H9 (cell line): ENCODE measurements around the gene CNNM2. TPM values are rescaled to one million over a fixed set of nuclear protein-coding genes. Genes with fewer than 3 reads are reported as not detected.

Experiments
- DNase-seq: peaks from one replicate; pipeline ENCODE4 v3.0.0-alpha.2; 2017
- H2AFZ ChIP-seq: one replicate; pipeline ENCODE4 v1.6.1; 2013; ENCODE audit warnings: mild to moderate bottlenecking, low read length, control low read depth, moderate library complexity
- H2AK5ac ChIP-seq: 2 replicates; pipeline ENCODE4 v1.6.1; 2013; ENCODE audit warnings: low read length, control low read depth, mixed read lengths; ENCODE audit not compliant: insufficient read length
- H2BK120ac ChIP-seq: one replicate; pipeline ENCODE4 v1.6.1; 2013; ENCODE audit warnings: low read depth, mild to moderate bottlenecking, low read length, control low read depth, inconsistent platforms; ENCODE audit not compliant: poor library complexity, severe bottlenecking
- H2BK12ac ChIP-seq: 2 replicates; pipeline ENCODE4 v1.6.1; 2013; ENCODE audit warnings: low read length, control low read depth, mixed read lengths, low read depth; ENCODE audit not compliant: insufficient read length
- H2BK15ac ChIP-seq: 2 replicates; pipeline ENCODE4 v1.6.1; 2013; ENCODE audit warnings: low read depth, low read length, control low read depth
- H2BK20ac ChIP-seq: one replicate; pipeline ENCODE4 v1.6.1; 2013; ENCODE audit warnings: low read depth, mild to moderate bottlenecking, low read length, control low read depth, inconsistent platforms; ENCODE audit not compliant: poor library complexity, severe bottlenecking
- H2BK5ac ChIP-seq: 2 replicates; pipeline ENCODE4 v1.6.1; 2013; ENCODE audit warnings: low read length, control low read depth, mixed read lengths; ENCODE audit not compliant: insufficient read length
- H3K14ac ChIP-seq: 2 replicates; pipeline ENCODE4 v1.6.1; 2013; ENCODE audit warnings: low read length, control low read depth; ENCODE audit not compliant: insufficient read depth
- H3K18ac ChIP-seq: 2 replicates; pipeline ENCODE4 v1.6.1; 2013; ENCODE audit warnings: low read depth, mild to moderate bottlenecking, mixed read lengths, low read length, control low read depth; ENCODE audit not compliant: insufficient read length
- H3K23ac ChIP-seq: 2 replicates; pipeline ENCODE4 v1.6.1; 2013; ENCODE audit warnings: low read length, control low read depth, mixed read lengths, low read depth; ENCODE audit not compliant: insufficient read length
- H3K23me2 ChIP-seq: 2 replicates; pipeline ENCODE4 v1.6.1; 2013; ENCODE audit warnings: low read depth, mild to moderate bottlenecking, mixed read lengths, low read length, control low read depth; ENCODE audit not compliant: insufficient read length, poor library complexity, severe bottlenecking
- H3K27ac ChIP-seq: 2 replicates; pipeline ENCODE4 v1.5.1; 2013; ENCODE audit warnings: low read length, control low read depth, mixed read lengths, low read depth; ENCODE audit not compliant: insufficient read length
- H3K27me3 ChIP-seq: 2 replicates; pipeline ENCODE4 v1.6.1; 2013; ENCODE audit warnings: low read length, control low read depth, inconsistent platforms; ENCODE audit not compliant: insufficient read depth
- H3K4ac ChIP-seq: 2 replicates; pipeline ENCODE4 v1.6.1; 2013; ENCODE audit warnings: low read depth, mild to moderate bottlenecking, control low read depth, inconsistent platforms, low read length, moderate library complexity
- H3K4me1 ChIP-seq: 2 replicates; pipeline ENCODE4 v1.6.1; 2013; ENCODE audit warnings: low read length, control low read depth, inconsistent platforms; ENCODE audit not compliant: insufficient read depth
- H3K4me2 ChIP-seq: 2 replicates; pipeline ENCODE4 v1.6.1; 2013; ENCODE audit warnings: low read length, control low read depth, mixed read lengths; ENCODE audit not compliant: insufficient read length, insufficient read depth
- H3K56ac ChIP-seq: 2 replicates; pipeline ENCODE4 v1.6.1; 2013; ENCODE audit warnings: low read depth, mild to moderate bottlenecking, mixed read lengths, low read length, control low read depth; ENCODE audit not compliant: insufficient read length
- H3K79me1 ChIP-seq: 2 replicates; pipeline ENCODE4 v1.6.1; 2013; ENCODE audit warnings: low read depth, mild to moderate bottlenecking, moderate library complexity, low read length, control low read depth, inconsistent platforms; ENCODE audit not compliant: insufficient read depth, poor library complexity, severe bottlenecking
- H3K79me2 ChIP-seq: 2 replicates; pipeline ENCODE4 v1.6.1; 2013; ENCODE audit warnings: low read length, control low read depth, inconsistent platforms; ENCODE audit not compliant: insufficient read depth
- H3K9ac ChIP-seq: 2 replicates; pipeline ENCODE4 v1.6.1; 2013; ENCODE audit warnings: low read length, control low read depth, mixed read lengths; ENCODE audit not compliant: insufficient read length; ENCODE audit errors: extremely low read depth
- H3K9me3 ChIP-seq: one replicate; pipeline ENCODE4 v1.6.1; 2013; ENCODE audit warnings: low read depth, low read length, inconsistent platforms; ENCODE audit not compliant: control insufficient read depth
- H3T11ph ChIP-seq: one replicate; pipeline ENCODE4 v1.6.1; 2013; ENCODE audit warnings: mild to moderate bottlenecking, low read length, control low read depth, inconsistent platforms
- H4K20me1 ChIP-seq: one replicate; pipeline ENCODE4 v1.6.1; 2013; ENCODE audit not compliant: control insufficient read depth, insufficient read length, insufficient read depth
- H4K5ac ChIP-seq: 2 replicates; pipeline ENCODE4 v1.6.1; 2013; ENCODE audit warnings: low read depth, mild to moderate bottlenecking, mixed read lengths, low read length, control low read depth; ENCODE audit not compliant: insufficient read length
- H4K8ac ChIP-seq: replicated peaks from 2 replicates; pipeline ENCODE4 v1.6.1; 2013; ENCODE audit warnings: low read length, control low read depth, mixed read lengths, low read depth; ENCODE audit not compliant: insufficient read length
- H4K91ac ChIP-seq: 2 replicates; pipeline ENCODE4 v1.6.1; 2013; ENCODE audit warnings: low read depth, mild to moderate bottlenecking, moderate library complexity, mixed read lengths, low read length, control low read depth; ENCODE audit not compliant: insufficient read length
- H3K27ac Mint-ChIP-seq, 3 experiments: 2 replicates in 2 of 3; 3 replicates in 1 of 3; pipeline ENCODE4 v1.8.0; 2020 to 2021; ENCODE audit warnings: mixed read lengths in 3 of 3, mild to moderate bottlenecking in 1 of 3, moderate library complexity in 1 of 3
- H3K27me3 Mint-ChIP-seq: 2 replicates; pipeline ENCODE4 v1.8.0; 2021; ENCODE audit warnings: low read depth, mild to moderate bottlenecking, moderate library complexity, mixed read lengths
- H3K36me3 Mint-ChIP-seq, 3 experiments: 2 replicates in 2 of 3; 3 replicates in 1 of 3; pipeline ENCODE4 v1.8.0; 2020 to 2021; ENCODE audit warnings: low read depth in 3 of 3, mixed read lengths in 3 of 3; ENCODE audit not compliant: insufficient read depth in 1 of 3
- H3K4me1 Mint-ChIP-seq, 2 experiments: 2 replicates each; pipeline ENCODE4 v1.8.0; 2020; ENCODE audit warnings: mixed read lengths in 2 of 2
- H3K4me3 Mint-ChIP-seq, 2 experiments: 2 replicates in 1 of 2; 3 replicates in 1 of 2; pipeline ENCODE4 v1.8.0; 2020 to 2021; ENCODE audit warnings: mild to moderate bottlenecking in 2 of 2, mixed read lengths in 2 of 2, moderate library complexity in 1 of 2
- H3K9me3 Mint-ChIP-seq, 2 experiments: 2 replicates in 1 of 2; 3 replicates in 1 of 2; pipeline ENCODE4 v1.8.0; 2020; ENCODE audit warnings: mild to moderate bottlenecking in 2 of 2, mixed read lengths in 2 of 2, moderate library complexity in 1 of 2
- WGBS: extraction: QIAGEN DNeasy Blood & Tissue Kit; methylation state at CpG from one replicate; pipeline ENCODE4 v1.1.7; 2013; ENCODE audit warnings: missing lambda C conversion rate, low lambda C conversion rate, mixed read lengths; ENCODE audit not compliant: insufficient read length; ENCODE audit errors: extremely low coverage; 5-methylcytosine and 5-hydroxymethylcytosine counted together
- total RNA-seq: library from RNA; stranded (reverse); gene quantifications from 2 replicates; pipeline ENCODE4 v1.2.1, GENCODE V29; 2021
- TF ChIP-seq, protein P1 (sequence below): fragments of 200-600 bp; sonication (generic); conservative IDR thresholded peaks from 3 replicates; pipeline ENCODE4 v1.8.0; 2021; ENCODE audit warnings: antibody characterized with exemption, mild to moderate bottlenecking

Gene CNNM2
- total RNA-seq, 1 experiment from 2014 or later: 17.5 TPM

DNA sequence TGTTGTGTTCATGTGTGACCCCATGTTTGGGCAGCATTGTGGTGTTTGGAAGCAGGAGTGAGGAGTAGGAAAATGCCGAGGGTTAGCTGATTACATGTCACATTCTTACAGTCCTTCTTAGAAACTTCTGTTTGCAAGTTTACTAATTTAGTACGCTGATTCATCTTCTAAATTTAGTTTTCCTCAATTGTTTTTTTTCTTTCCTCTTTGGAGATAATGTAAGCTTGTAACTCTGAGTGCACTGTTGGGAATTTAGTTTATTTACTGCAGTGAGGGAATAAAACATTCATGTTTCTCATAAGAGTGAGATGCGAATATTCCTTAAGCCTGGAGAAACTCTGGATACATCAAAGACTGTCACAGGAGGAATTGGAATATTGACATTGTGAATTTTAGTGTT, 139.9 kb downstream of the CNNM2 start:
- H3K27me3 Mint-ChIP-seq: no peaks in the 10 kb centered on the region
- Histone ChIP-seq H3K9ac (no peak overlapping the region), H3T11ph (no peak overlapping the region), H2BK20ac (no peak overlapping the region), H4K8ac (no peak overlapping the region), H3K4ac (no peak overlapping the region), H3K27ac (no peak overlapping the region), H3K23ac (no peak overlapping the region), H3K4me1 (no peaks in the 10 kb centered on the region), H2BK120ac (no peak overlapping the region), H2BK12ac (no peak overlapping the region), H3K79me1 (no peaks in the 10 kb centered on the region), H2AFZ (no peak overlapping the region), H2BK15ac (no peak overlapping the region), H3K18ac (no peak overlapping the region), H4K91ac (no peak overlapping the region), H3K56ac (no peak overlapping the region), H2AK5ac (no peak overlapping the region), H4K5ac (no peak overlapping the region), H3K14ac (no peak overlapping the region), H4K20me1 (no peaks in the 10 kb centered on the region), H2BK5ac (no peak overlapping the region), H3K9me3 (no peaks in the 10 kb centered on the region), H3K23me2 (no peaks in the 10 kb centered on the region), H3K27me3 (no peaks in the 10 kb centered on the region), H3K4me2 (no peak overlapping the region), H3K79me2 (no peaks in the 10 kb centered on the region)
- H3K36me3 Mint-ChIP-seq: peaks cover 2 to 15% (median 3%) of the 10 kb centered on the region in 3 experiments; a peak in 3 of 7 replicates
- peaks cover 13% of the 10 kb centered on the region in 2 experiments for H3K4me1 Mint-ChIP-seq
- no peak overlapping the region for H3K4me3 Mint-ChIP-seq
- WGBS: no CpG with 5 or more reads among the region's 3 CpGs
- no peaks in the 10 kb centered on the region for H3K9me3 Mint-ChIP-seq
- no peak overlapping the region for H3K27ac Mint-ChIP-seq
- no peak for DNase-seq
- TF ChIP-seq, protein P1, sequence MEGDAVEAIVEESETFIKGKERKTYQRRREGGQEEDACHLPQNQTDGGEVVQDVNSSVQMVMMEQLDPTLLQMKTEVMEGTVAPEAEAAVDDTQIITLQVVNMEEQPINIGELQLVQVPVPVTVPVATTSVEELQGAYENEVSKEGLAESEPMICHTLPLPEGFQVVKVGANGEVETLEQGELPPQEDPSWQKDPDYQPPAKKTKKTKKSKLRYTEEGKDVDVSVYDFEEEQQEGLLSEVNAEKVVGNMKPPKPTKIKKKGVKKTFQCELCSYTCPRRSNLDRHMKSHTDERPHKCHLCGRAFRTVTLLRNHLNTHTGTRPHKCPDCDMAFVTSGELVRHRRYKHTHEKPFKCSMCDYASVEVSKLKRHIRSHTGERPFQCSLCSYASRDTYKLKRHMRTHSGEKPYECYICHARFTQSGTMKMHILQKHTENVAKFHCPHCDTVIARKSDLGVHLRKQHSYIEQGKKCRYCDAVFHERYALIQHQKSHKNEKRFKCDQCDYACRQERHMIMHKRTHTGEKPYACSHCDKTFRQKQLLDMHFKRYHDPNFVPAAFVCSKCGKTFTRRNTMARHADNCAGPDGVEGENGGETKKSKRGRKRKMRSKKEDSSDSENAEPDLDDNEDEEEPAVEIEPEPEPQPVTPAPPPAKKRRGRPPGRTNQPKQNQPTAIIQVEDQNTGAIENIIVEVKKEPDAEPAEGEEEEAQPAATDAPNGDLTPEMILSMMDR: no peak
